HCT116 (cell line): Measurements from ENCODE around the gene SUCLG2. TPM values are rescaled to one million over a fixed set of nuclear protein-coding genes. Genes with fewer than 3 reads are reported as not detected.

Experiments
- ATAC-seq: fragments of 200-7000 bp; cut with Tn5 transposase; 2 replicates; pipeline ENCODE4 v1.9.1; 2020; ENCODE audit warnings: mild to moderate bottlenecking, moderate library complexity
- BruUV-seq: library from RNA; stranded (reverse); fragments of 400-500 nt; replicated peaks from 2 replicates; lab custom pipeline; 2021; lab: Mats Ljungman, UMichigan
- CTCF ChIA-PET: fragments of 300-600 bp; sonication (Branson Sonifier 250); formaldehyde crosslinking; loops from one replicate; lab custom pipeline; 2021; ENCODE audit warnings: antibody characterized with exemption; lab: Charles Lee
- POLR2A ChIA-PET: fragments of 300-600, 350-600 bp; sonication (Branson Sonifier 250); formaldehyde crosslinking; loops from one replicate; lab custom pipeline; 2021; ENCODE audit warnings: antibody characterized with exemption; lab: Charles Lee
- RAD21 ChIA-PET, 2 experiments: fragments of 300-600 bp; sonication (Branson Sonifier 250); formaldehyde crosslinking; loops; one replicate each; lab custom pipeline; 2023; ENCODE audit warnings: low total read pairs in 2 of 2; ENCODE audit not compliant: uncharacterized antibody in 2 of 2, unreplicated experiment in 2 of 2, low non-redundant PET in 1 of 2; lab: Charles Lee
- DNase-seq: peaks from one replicate; pipeline ENCODE4 v3.0.0-alpha.2; 2010; ENCODE audit warnings: low read depth, low spot score
- H2AFZ ChIP-seq: fragments of 200-600 bp; shearing (Covaris generic), sonication (generic); 2 replicates; pipeline ENCODE4 v1.6.1; 2017; ENCODE audit warnings: low read depth, mixed run types, mixed read lengths, antibody characterized with exemption, low read length; ENCODE audit not compliant: poor library complexity, severe bottlenecking
- H3K27ac ChIP-seq: 2 replicates; pipeline ENCODE4 v1.5.1; 2012; ENCODE audit warnings: low read depth, low read length
- H3K27me3 ChIP-seq: fragments of 200-600 bp; sonication (generic); 2 replicates; pipeline ENCODE4 v1.6.1; 2016; ENCODE audit warnings: mixed run types, low read length, mixed read lengths; ENCODE audit not compliant: insufficient read depth
- H3K36me3 ChIP-seq, 2 experiments: fragments of 200-500 bp in 1 of 2; fragments of 200-600 bp in 1 of 2; sonication (Bioruptor generic) in 1 of 2; sonication (generic) in 1 of 2; 2 replicates each; pipeline versions ENCODE4 v1.5.1 to v1.6.1; 2014 to 2016; ENCODE audit warnings: low read length in 2 of 2, inconsistent platforms in 1 of 2, mixed read lengths in 1 of 2, mixed run types in 1 of 2; ENCODE audit not compliant: insufficient read depth in 2 of 2, control insufficient read depth in 1 of 2
- H3K4me1 ChIP-seq, 2 experiments: fragments of 200-600 bp in 1 of 2; sonication (generic) in 1 of 2; 2 replicates each; pipeline versions ENCODE4 v1.5.1 to v1.6.1; 2012 to 2017; ENCODE audit warnings: low read length in 2 of 2, inconsistent platforms in 1 of 2, mild to moderate bottlenecking in 1 of 2, mixed read lengths in 1 of 2, mixed run types in 1 of 2, moderate library complexity in 1 of 2; ENCODE audit not compliant: insufficient read depth in 2 of 2, control insufficient read depth in 1 of 2
- H3K4me2 ChIP-seq: fragments of 200-600 bp; sonication (generic); 2 replicates; pipeline ENCODE4 v1.6.1; 2017; ENCODE audit warnings: mixed run types, low read length, mixed read lengths
- H3K4me3 ChIP-seq, 2 experiments: fragments of 200-600 bp in 1 of 2; sonication (generic) in 1 of 2; replicated peaks in 1 of 2; 2 replicates each; pipeline ENCODE4 v1.5.1; 2011 to 2016; ENCODE audit warnings: low read length in 2 of 2, control low read depth in 1 of 2, low read depth in 1 of 2, mild to moderate bottlenecking in 1 of 2, mixed read lengths in 1 of 2, mixed run types in 1 of 2
- H3K79me2 ChIP-seq: fragments of 200-600 bp; sonication (generic); 2 replicates; pipeline ENCODE4 v1.6.1; 2017; ENCODE audit warnings: mild to moderate bottlenecking, mixed run types, low read length, moderate library complexity, mixed read lengths; ENCODE audit not compliant: insufficient read depth
- H3K9ac ChIP-seq: fragments of 200-600 bp; sonication (generic); 2 replicates; pipeline ENCODE4 v1.6.1; 2016; ENCODE audit warnings: low read length, mixed read lengths
- H3K9me2 ChIP-seq: fragments of 200-600 bp; sonication (generic), shearing (Covaris generic); 2 replicates; pipeline ENCODE4 v1.6.1; 2017; ENCODE audit warnings: mixed run types, mild to moderate bottlenecking, moderate library complexity; ENCODE audit not compliant: insufficient read depth
- H3K9me3 ChIP-seq, 2 experiments: fragments of 200-500 bp in 1 of 2; fragments of 200-600 bp in 1 of 2; sonication (Bioruptor generic) in 1 of 2; sonication (generic) in 1 of 2; 2 replicates each; pipeline ENCODE4 v1.6.1; 2014 to 2017; ENCODE audit warnings: low read length in 2 of 2, mixed read lengths in 2 of 2, inconsistent platforms in 1 of 2, low read depth in 1 of 2, mild to moderate bottlenecking in 1 of 2, mixed run types in 1 of 2, moderate library complexity in 1 of 2; ENCODE audit not compliant: control insufficient read depth in 1 of 2, insufficient read depth in 1 of 2
- H4K20me1 ChIP-seq: fragments of 200-600 bp; sonication (generic), shearing (Covaris generic); 2 replicates; pipeline ENCODE4 v1.6.1; 2017; ENCODE audit warnings: mixed run types, mild to moderate bottlenecking, moderate library complexity; ENCODE audit not compliant: insufficient read depth
- CBX3 ChIP-seq: IDR thresholded peaks from 2 replicates; pipeline ENCODE4 v1.6.1; 2012; ENCODE audit warnings: low read depth
- CEBPB ChIP-seq: IDR thresholded peaks from 2 replicates; pipeline ENCODE4 v1.6.1; 2012; ENCODE audit warnings: low read depth
- CTCF ChIP-seq, 3 experiments: fragments of 200-600 bp in 1 of 3; sonication (generic) in 1 of 3; IDR thresholded peaks in 2 of 3; conservative IDR thresholded peaks in 1 of 3; 2 replicates each; pipeline ENCODE4 v1.5.1; 2012 to 2017; ENCODE audit warnings: low read depth in 2 of 3, low read length in 2 of 3, antibody characterized with exemption in 1 of 3, borderline replicate concordance in 1 of 3, control low read depth in 1 of 3, mild to moderate bottlenecking in 1 of 3, mixed read lengths in 1 of 3, mixed run types in 1 of 3, moderate library complexity in 1 of 3; ENCODE audit not compliant: insufficient read depth in 1 of 3
- EGR1 ChIP-seq: IDR thresholded peaks from 2 replicates; pipeline ENCODE4 v1.6.1; 2012; ENCODE audit warnings: low read depth
- EZH2phosphoT487 ChIP-seq: fragments of 200-600 bp; IDR thresholded peaks from 2 replicates; pipeline ENCODE4 v1.6.1; 2018; ENCODE audit warnings: antibody characterized with exemption, borderline replicate concordance
- FOSL1 ChIP-seq: IDR thresholded peaks from 2 replicates; pipeline ENCODE4 v1.6.1; 2012; ENCODE audit warnings: low read depth
- JUND ChIP-seq: IDR thresholded peaks from 2 replicates; pipeline ENCODE4 v1.6.1; 2012
- POLR2A ChIP-seq: IDR thresholded peaks from 2 replicates; pipeline ENCODE4 v1.7.0; 2011; ENCODE audit warnings: borderline replicate concordance; ENCODE audit not compliant: insufficient read depth, insufficient read length; ENCODE audit errors: extremely low read depth
- POLR2AphosphoS5 ChIP-seq: IDR thresholded peaks from 2 replicates; pipeline ENCODE4 v1.6.1; 2011; ENCODE audit warnings: mild to moderate bottlenecking, low read depth, low read length, moderate library complexity
- RAD21 ChIP-seq: IDR thresholded peaks from 2 replicates; pipeline ENCODE4 v1.6.1; 2012; ENCODE audit warnings: low read depth, mild to moderate bottlenecking
- SIN3A ChIP-seq: IDR thresholded peaks from 2 replicates; pipeline ENCODE4 v1.6.1; 2012; ENCODE audit warnings: low read depth
- SRF ChIP-seq: IDR thresholded peaks from 2 replicates; pipeline ENCODE4 v1.6.1; 2012; ENCODE audit warnings: low read depth
- TCF7L2 ChIP-seq: IDR thresholded peaks from 2 replicates; pipeline ENCODE4 v1.7.0; 2011; ENCODE audit warnings: borderline replicate concordance, inconsistent platforms; ENCODE audit not compliant: insufficient read depth, insufficient read length; ENCODE audit errors: extremely low read depth
- YY1 ChIP-seq: IDR thresholded peaks from 2 replicates; pipeline ENCODE4 v1.6.1; 2011; ENCODE audit warnings: low read length, low read depth, moderate library complexity, mild to moderate bottlenecking; ENCODE audit not compliant: insufficient replicate concordance; ENCODE audit errors: extremely low read depth
- ZNF274 ChIP-seq: fragments of 200-500 bp; sonication (Bioruptor generic); IDR thresholded peaks from 2 replicates; pipeline ENCODE4 v1.6.1; 2014; ENCODE audit warnings: mild to moderate bottlenecking, low read depth, low read length, inconsistent platforms
- intact Hi-C: fragments of 100-400 bp; cut with micrococcal nuclease; formaldehyde crosslinking; loops from 2 replicates; pipeline ENCODE4 v1.10.0; 2022
- total RNA-seq: library from RNA; stranded (reverse); gene quantifications from one replicate; pipeline ENCODE4 v1.2.1, GENCODE V29; 2021; ENCODE audit not compliant: unreplicated experiment
- TF ChIP-seq, protein P1 (sequence below): IDR thresholded peaks from 2 replicates; pipeline ENCODE4 v1.6.1; 2012; ENCODE audit warnings: low read depth
- TF ChIP-seq, protein P2 (sequence below): IDR thresholded peaks from 2 replicates; pipeline ENCODE4 v1.6.1; 2012

The SUCLG2 gene
- total RNA-seq, 1 experiment from 2014 or later: 49.2 TPM

GRCh38 chr3:67551361-67552016 lies 102.9 kb downstream of the SUCLG2 start (continued):
- TF ChIP-seq, protein P1, sequence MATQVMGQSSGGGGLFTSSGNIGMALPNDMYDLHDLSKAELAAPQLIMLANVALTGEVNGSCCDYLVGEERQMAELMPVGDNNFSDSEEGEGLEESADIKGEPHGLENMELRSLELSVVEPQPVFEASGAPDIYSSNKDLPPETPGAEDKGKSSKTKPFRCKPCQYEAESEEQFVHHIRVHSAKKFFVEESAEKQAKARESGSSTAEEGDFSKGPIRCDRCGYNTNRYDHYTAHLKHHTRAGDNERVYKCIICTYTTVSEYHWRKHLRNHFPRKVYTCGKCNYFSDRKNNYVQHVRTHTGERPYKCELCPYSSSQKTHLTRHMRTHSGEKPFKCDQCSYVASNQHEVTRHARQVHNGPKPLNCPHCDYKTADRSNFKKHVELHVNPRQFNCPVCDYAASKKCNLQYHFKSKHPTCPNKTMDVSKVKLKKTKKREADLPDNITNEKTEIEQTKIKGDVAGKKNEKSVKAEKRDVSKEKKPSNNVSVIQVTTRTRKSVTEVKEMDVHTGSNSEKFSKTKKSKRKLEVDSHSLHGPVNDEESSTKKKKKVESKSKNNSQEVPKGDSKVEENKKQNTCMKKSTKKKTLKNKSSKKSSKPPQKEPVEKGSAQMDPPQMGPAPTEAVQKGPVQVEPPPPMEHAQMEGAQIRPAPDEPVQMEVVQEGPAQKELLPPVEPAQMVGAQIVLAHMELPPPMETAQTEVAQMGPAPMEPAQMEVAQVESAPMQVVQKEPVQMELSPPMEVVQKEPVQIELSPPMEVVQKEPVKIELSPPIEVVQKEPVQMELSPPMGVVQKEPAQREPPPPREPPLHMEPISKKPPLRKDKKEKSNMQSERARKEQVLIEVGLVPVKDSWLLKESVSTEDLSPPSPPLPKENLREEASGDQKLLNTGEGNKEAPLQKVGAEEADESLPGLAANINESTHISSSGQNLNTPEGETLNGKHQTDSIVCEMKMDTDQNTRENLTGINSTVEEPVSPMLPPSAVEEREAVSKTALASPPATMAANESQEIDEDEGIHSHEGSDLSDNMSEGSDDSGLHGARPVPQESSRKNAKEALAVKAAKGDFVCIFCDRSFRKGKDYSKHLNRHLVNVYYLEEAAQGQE: no peak
- TF ChIP-seq EZH2phosphoT487 (no peak), TCF7L2 (no peak), CEBPB (no peak), RAD21 (no peak)

- POLR2A ChIA-PET: no interaction called here
- RAD21 ChIA-PET: no interaction called here
- Histone ChIP-seq H3K4me1 (no peaks in the 10 kb centered on the region), H3K27ac (no peak overlapping the region), H3K9me2 (no peaks in the 10 kb centered on the region), H3K9me3 (no peaks in the 10 kb centered on the region), H3K4me2 (no peak overlapping the region), H2AFZ (no peak overlapping the region), H3K4me3 (no peak overlapping the region), H4K20me1 (no peaks in the 10 kb centered on the region), H3K36me3 (no peaks in the 10 kb centered on the region), H3K79me2 (peaks cover 7% of the 10 kb centered on the region; the same call in 1 of the 2 replicates), H3K9ac (no peak overlapping the region), H3K27me3 (no peaks in the 10 kb centered on the region)
- ATAC-seq: no peak
- DNase-seq: no peak
- intact Hi-C loops: no loop called here
- no TSS peak for BruUV-seq
- CTCF ChIA-PET: no interaction called here
- no peak for TF ChIP-seq CEBPB
- TF ChIP-seq SRF: no peak
- no peak for TF ChIP-seq EZH2phosphoT487
- no peak for TF ChIP-seq YY1
- TF ChIP-seq SIN3A: no peak
- TF ChIP-seq ZNF274: no peak
- TF ChIP-seq TCF7L2: no peak
- no peak for TF ChIP-seq POLR2AphosphoS5
- no peak for TF ChIP-seq CBX3
- no peak for TF ChIP-seq CTCF (IDR thresholded peaks at IDR 0.05 in 2 of 3, conservative IDR thresholded peaks at IDR 0.05 in 1 of 3; ENCODE audit: borderline replicate concordance in 1 of 3, insufficient read depth in 1 of 3, low read depth in 2 of 3, low read length in 2 of 3)
- no peak for TF ChIP-seq FOSL1
- TF ChIP-seq POLR2A: no peak
- no peak for TF ChIP-seq EGR1
- TF ChIP-seq, protein P2, sequence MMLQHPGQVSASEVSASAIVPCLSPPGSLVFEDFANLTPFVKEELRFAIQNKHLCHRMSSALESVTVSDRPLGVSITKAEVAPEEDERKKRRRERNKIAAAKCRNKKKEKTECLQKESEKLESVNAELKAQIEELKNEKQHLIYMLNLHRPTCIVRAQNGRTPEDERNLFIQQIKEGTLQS: no peak
- TF ChIP-seq JUND: no peak
Observed at GRCh38 chr3:67550541-67550940, 103.9 kb downstream of the SUCLG2 start.
